HK-2 (cell line): Measurements from ENCODE around the gene TRIM9.

Experiments
- DNase-seq: peaks from one replicate; pipeline ENCODE4 v3.0.0-alpha.2; 2018; ENCODE audit not compliant: unreplicated experiment

The TRIM9 gene

GRCh38 chr14:51093371-51094281, 1.3 kb downstream of the TRIM9 start:
- peak; percentile 53 for DNase-seq

DNA sequence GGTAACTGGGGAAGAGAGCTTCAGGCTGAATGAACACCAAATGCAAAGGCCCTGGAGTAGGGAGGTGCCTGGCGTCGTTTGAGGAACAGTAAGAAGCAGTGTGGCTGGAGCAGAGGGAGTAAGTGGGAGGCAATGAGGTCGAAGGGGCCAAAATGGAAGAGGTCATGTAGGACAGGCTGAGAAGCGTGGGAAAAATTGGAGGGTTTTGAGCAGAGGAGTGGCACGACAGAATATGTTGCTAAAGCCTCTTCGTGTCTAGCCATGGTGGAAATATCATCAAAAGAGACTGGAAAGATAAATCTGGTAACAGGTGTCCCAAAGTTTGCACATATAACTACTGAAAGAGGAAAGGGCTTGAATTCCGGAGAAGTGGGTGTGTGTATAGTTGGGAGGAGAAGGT, 1.9 kb downstream of the TRIM9 start:
- DNase-seq: no peak

DNA sequence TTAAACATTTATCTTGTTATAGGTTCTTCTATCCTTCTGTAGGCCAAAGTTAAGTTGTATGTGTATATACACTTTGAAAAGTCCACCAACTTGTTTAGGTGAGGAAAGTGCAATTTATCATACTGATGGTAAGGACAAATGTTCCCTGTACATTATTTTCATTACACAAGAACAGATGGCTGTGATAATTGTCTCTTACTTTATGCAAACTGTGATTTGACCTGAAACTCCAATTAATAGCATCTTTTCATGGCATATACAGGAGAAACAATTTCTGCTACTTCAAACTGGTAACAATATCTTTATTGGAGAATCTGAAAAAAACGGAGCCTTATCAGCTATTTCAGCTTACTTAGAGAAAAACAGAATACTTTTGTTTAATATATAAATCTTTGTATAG, 5.6 kb downstream of the TRIM9 start:
- DNase-seq: no peak

DNA sequence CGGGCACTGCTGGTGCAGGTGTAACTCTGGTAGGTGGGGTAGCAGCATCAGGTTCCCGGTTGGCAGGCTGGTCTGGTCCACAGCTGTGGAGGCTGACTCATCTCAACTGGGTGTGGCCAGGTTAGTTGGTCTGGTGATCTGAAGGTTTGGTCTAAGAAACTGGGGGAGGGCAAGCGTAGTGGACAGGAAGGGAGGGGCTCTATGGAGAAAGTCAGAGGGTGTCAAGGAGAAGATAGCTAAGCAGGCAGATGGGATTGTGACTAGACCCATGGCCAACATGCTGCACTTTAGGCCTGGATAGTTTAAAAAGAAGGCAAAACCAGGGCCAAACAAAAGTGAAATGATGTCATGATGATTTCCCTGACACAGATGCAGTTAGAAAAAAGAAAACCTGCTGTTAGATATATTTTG, 7.9 kb downstream of the TRIM9 start:
- DNase-seq: peak; percentile 17

DNA sequence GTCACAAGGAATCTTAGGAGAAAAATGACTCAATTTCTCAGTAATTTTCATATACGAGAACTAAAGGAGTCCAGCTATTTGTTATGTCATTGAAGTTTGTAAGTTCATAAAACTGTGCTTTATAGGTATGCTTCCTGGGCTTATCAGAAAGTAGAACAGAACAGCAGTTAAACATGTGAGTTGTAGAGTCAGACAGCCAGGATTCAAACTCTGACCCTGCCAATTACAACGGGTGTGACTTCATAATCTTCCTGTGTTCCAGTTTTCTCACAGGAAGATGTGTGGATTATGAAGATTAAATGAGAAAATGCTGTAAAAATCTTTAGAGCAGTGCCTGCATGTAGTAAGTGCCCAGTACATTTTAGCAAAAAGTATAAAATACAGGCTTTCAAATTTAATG, 8.9 kb downstream of the TRIM9 start:
- DNase-seq: no peak

- DNase-seq: no peak
These were observed 9.9 kb downstream of the TRIM9 start for GRCh38 chr14:51084962-51085361.

- no peak for DNase-seq
These were observed 10.4 kb downstream of the TRIM9 start for GRCh38 chr14:51084507-51084906.

GRCh38 chr14:51082349-51082748, 12.6 kb downstream of the TRIM9 start:
- no peak for DNase-seq

GRCh38 chr14:51081712-51082111, 13.2 kb downstream of the TRIM9 start:
- DNase-seq: no peak

DNA sequence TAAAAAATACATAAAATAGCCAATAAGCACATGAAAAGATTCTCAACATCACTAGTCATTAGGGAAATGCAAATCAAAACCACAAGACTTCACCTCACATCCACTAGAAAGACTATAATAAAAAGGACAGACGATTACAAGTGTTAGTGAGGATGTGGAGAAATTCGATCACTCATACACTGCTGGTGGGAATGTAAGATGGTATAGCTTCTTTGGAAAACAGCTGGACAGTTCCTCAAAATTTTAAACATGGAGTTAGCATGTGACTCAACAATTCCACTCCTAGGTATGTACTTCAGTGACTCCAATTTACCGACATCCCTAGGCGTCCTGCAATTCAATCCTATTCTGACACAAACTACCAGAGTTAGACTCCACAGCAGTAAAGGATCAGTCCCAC, 13.7 kb downstream of the TRIM9 start:
- DNase-seq: no peak

- no peak for DNase-seq
These were observed 14.3 kb downstream of the TRIM9 start for GRCh38 chr14:51080645-51081044.

GRCh38 chr14:51079489-51079888, 15.4 kb downstream of the TRIM9 start:
- no peak for DNase-seq

- DNase-seq: no peak
These were observed 15.8 kb downstream of the TRIM9 start for GRCh38 chr14:51079085-51079484.

GRCh38 chr14:51074701-51075385, 20.1 kb downstream of the TRIM9 start:
- DNase-seq: no peak

DNA sequence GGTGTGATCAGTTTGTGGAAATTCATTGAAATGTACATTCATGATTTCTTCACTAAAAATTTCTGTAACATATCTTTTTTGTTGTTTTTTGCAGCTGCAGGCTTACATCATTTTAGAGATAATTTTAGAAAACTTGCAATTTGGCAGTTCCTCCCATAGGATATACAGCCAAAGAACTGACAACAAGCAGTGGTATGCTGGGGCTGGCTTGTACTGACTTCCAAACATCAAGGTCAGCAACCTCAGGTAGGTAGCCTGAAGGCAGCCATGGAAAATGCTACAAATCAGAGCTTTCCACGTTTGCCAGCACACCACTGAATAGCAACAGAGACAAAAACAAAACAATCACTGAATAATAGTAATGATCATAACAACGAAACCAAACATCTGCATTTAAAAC, 21.2 kb downstream of the TRIM9 start:
- DNase-seq: no peak

- DNase-seq: no peak
These were observed 21.9 kb downstream of the TRIM9 start for GRCh38 chr14:51072976-51073375.

GRCh38 chr14:51071857-51072256, 23.0 kb downstream of the TRIM9 start:
- DNase-seq: no peak

- no peak for DNase-seq
These were observed 24.2 kb downstream of the TRIM9 start for GRCh38 chr14:51070726-51071125.

GRCh38 chr14:51069055-51069454, 25.9 kb downstream of the TRIM9 start:
- no peak for DNase-seq

- DNase-seq: no peak
These were observed 26.6 kb downstream of the TRIM9 start for GRCh38 chr14:51068268-51068667.

- DNase-seq: no peak
These were observed 27.6 kb downstream of the TRIM9 start for GRCh38 chr14:51067295-51067694.

GRCh38 chr14:51066576-51066975, 28.3 kb downstream of the TRIM9 start:
- no peak for DNase-seq

GRCh38 chr14:51059032-51059431, 35.9 kb downstream of the TRIM9 start:
- no peak for DNase-seq
